Posterior vena cava (tissue), 2 donors: ENCODE data around the gene HCN1. TPM values are rescaled to one million over a fixed set of nuclear protein-coding genes. Genes with fewer than 3 reads are reported as not detected.
"Not testable (repeated sequence)": the region's sequence is repeated elsewhere in the genome, so short reads cannot be mapped to it uniquely, and the experiment has no call there.

Experiments used
- DNase-seq: peaks from one replicate; pipeline ENCODE4 v3.0.0-alpha.2; 2020; ENCODE audit warnings: low spot score
- intact Hi-C, 2 donors: fragments of 100-400 bp; cut with DNase I; formaldehyde crosslinking; loops; one replicate each; pipeline versions ENCODE4 v1.14.1 to v1.14.2; 2022 to 2023
- total RNA-seq, 2 donors: library from RNA; stranded (reverse); fragmentation: NEBNext Ultra II Directional; extraction: Animal tissue kit (Norgen Biotek cat#: 25700); gene quantifications; one replicate each; pipeline ENCODE4 v1.2.1, GENCODE V29; 2021
- donor health status: DM: yes; HTN: yes; CAD: no.
- donor health status: DM: yes; HTN: yes; CAD: no.

Gene HCN1
- total RNA-seq, 2 donors from 2014 or later = not detected

DNA sequence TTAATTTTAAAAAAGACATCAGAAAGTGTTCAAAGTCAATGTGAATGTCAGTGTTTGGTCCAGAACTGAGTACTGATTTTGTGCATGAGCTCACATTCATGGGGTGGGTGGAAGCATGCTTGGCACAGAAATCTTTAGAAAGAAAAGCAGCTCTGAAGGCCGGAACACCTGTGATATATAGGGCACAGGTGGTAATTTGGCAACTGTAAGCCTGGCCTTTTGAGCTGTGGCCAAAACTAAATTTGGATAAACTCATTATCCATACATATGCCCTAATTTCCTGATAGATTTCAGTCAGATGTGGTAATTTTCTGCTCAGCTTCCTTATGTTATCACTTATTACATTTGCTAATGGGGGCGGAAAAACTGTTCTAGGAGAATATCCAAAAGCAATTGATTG lies 211.4 kb downstream of the HCN1 start:
- no peak for DNase-seq
- intact Hi-C loops = no loop called here

DNA sequence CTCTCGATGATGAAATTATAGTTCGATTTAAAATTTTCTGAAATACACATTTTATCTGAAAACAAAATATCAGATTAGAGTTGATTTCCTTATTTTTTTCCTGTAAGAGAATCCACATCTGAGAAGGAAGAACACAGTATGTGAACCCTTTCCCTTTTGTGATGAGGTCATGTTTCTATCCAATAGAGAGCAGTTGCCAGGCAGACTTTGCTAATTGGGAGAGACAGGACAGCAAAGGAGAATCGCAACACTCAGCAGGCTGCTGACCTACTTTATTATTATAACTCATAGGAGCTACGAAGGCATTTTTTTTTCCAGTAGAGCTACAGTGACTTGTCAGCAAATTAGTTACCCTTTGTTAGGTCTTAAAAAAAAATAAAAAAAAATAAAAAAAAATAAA lies 242.1 kb downstream of the HCN1 start:
- DNase-seq = no peak
- intact Hi-C loops = no loop called here

DNA sequence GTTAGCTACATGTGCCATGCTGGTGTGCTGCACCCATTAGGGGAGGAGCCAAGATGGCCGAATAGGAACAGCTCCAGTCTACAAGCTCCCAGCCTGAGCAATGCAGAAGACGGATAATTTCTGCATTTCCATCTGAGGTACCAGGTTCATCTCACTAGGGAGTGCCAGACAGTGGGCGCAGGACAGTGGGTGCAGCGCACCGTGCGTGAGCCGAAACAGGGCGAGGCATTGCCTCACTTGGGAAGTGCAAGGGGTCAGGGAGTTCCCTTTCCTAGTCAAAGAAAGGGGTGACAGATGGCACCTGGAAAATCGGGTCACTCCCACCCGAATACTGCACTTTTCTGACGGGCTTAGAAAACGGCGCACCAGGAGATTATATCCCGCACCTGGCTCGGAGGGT lies 251.3 kb downstream of the HCN1 start:
- DNase-seq, intact Hi-C loops: not testable (repeated sequence)

DNA sequence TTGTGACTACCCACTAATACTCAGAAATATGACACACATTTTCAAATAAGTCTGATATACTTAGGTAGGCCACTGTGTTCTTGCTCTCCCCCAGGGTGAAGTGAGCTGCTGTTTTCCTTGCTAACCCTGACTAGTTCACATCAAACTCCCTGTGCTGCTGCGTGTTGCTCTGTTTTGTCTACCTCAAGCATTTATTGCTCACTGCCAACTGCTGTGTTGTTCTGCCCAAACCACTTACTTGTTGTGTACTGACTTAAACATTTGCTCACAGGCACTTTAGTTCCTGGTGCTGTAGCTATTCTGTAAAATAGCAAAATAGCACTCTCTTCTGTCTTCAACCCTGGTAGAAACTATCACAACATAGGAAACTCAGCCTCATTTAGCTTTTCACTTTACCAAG lies 255.7 kb downstream of the HCN1 start:
- DNase-seq = no peak
- intact Hi-C loops = no loop called here

DNA sequence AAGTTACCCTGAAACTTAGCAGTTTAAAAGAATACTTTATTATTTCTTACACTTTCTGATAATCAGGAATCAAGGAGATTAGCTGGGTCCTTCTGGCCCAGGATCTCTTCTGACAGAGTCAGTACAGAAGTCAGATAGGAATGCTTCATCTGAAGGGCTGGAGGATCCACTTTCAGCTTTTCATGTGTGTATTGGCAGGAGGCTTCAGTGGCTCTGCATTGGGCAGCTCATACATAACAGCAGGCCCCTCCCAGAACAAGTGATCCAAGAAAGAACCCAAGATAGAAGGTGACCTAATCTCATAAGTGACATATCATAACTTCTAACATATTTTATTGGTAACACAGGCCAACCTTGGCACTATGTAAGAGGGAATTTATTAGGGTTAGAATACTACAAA lies 258.4 kb downstream of the HCN1 start:
- DNase-seq = no peak
- intact Hi-C loops = no loop called here

- intact Hi-C loops = no loop called here
- DNase-seq = no peak
Observed at GRCh38 chr5:45417285-45417998, 278.7 kb downstream of the HCN1 start.

GRCh38 chr5:45414620-45415573 lies 281.3 kb downstream of the HCN1 start:
- intact Hi-C loops = no loop called here
- no peak for DNase-seq

- DNase-seq = no peak
- intact Hi-C loops = no loop called here
Observed at GRCh38 chr5:45411971-45412612, 284.1 kb downstream of the HCN1 start.

- no peak for DNase-seq
- intact Hi-C loops = no loop called here
Observed at GRCh38 chr5:45410304-45410995, 285.7 kb downstream of the HCN1 start.

GRCh38 chr5:45408067-45408466 lies 288.1 kb downstream of the HCN1 start:
- intact Hi-C loops = no loop called here
- DNase-seq = no peak

DNA sequence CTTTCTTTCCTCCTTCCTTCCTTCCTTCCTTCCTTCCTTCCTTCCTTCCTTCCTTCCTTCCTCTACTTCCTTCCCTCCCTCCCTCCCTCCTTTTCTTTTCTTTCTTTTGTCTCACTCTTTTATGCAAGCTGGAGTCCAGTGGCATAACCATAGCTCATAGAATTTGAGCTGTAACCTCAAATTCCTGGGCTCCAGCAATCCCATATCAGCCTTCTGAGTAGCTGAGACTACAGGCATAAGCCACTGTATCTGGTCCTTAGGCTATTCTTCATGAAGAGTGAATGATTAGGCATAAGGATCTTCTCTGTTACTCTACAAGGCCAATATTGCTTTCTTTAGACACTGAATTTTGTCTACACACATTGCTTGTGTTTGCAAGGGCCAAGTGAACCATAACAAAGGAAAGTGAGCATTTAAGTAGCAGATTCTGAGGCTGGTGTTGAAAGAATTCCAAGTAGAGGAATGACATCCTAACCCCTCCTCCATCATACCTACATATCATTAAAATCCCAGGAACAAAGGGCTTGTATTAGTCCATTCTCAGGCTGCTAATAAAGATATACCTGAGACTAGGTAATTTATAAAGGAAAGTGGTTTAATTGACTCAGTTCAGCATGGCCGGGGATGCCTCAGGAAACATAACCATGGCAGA lies 293.2 kb downstream of the HCN1 start:
- intact Hi-C loops = no loop called here

DNA sequence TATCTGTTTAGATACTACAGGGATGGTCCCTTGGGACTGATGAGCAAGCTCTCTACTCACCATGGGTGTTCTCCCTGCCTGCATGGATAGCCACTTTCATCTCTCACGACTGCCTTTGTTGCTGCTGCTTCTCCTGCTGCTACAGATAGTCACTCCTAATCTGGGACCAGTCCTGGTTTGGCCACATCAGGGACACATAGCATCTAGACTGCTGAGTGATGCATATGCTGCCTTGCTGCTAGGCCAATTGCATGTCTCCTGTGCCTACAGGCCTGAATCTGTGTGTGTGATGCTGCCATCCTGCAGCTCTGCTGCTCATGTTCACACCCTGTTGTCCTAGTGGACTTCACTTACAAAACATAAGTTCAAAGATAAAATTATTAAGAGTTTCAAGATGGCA lies 297.1 kb downstream of the HCN1 start:
- DNase-seq = no peak
- intact Hi-C loops = no loop called here

More for the DNA sequence above, 293.2 kb downstream of the HCN1 start:
- DNase-seq = no peak

- DNase-seq = no peak
- intact Hi-C loops = no loop called here
Observed at GRCh38 chr5:45385321-45386058, 310.7 kb downstream of the HCN1 start.

DNA sequence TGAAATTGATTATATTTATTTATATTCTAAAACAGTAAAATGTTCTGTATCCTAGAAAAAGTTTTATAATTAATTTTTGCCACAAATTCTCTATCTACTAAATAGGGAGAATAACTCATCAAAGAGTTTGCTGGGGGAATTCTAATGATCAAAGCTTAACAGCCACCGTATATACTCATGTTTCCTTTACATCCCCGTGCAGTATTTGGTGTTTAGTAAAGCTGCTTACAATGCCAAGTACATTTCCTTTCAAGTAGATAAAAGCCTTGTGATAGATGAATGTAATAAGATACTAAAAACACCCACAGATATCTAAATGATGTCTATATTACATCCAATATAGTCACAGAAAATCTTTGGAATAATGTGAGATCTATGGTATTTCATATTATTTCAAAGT lies 312.2 kb downstream of the HCN1 start:
- no peak for DNase-seq
- intact Hi-C loops = no loop called here

GRCh38 chr5:45382583-45382982 lies 313.6 kb downstream of the HCN1 start:
- intact Hi-C loops = no loop called here
- no peak for DNase-seq

GRCh38 chr5:45376417-45376816 lies 319.8 kb downstream of the HCN1 start:
- intact Hi-C loops = no loop called here
- DNase-seq = no peak

GRCh38 chr5:45372629-45373028 lies 323.6 kb downstream of the HCN1 start:
- intact Hi-C loops = no loop called here
- DNase-seq = no peak

- intact Hi-C loops = not testable (repeated sequence)
Observed at GRCh38 chr5:45371423-45371822, 324.8 kb downstream of the HCN1 start.

More at GRCh38 chr5:45371423-45371822, 324.8 kb downstream of the HCN1 start:
- DNase-seq = not testable (repeated sequence)
